Mesenchymal stem cell (in vitro differentiated cells and primary cell): Measurements from ENCODE around the gene LNX1.

Source experiments
- DNase-seq: peaks from one replicate; pipeline ENCODE4 v3.0.0-alpha.2; 2013
- H2AFZ ChIP-seq: one replicate; pipeline ENCODE4 v1.6.1; 2013; ENCODE audit warnings: low read depth, mild to moderate bottlenecking, control low read depth, inconsistent platforms, low read length, moderate library complexity
- H2AK5ac ChIP-seq: 2 replicates; pipeline ENCODE4 v1.6.1; 2013; ENCODE audit warnings: low read length, moderate library complexity, mild to moderate bottlenecking, inconsistent platforms; ENCODE audit not compliant: severe bottlenecking
- H2BK120ac ChIP-seq: one replicate; pipeline ENCODE4 v1.6.1; 2013; ENCODE audit warnings: low read depth, mild to moderate bottlenecking, inconsistent platforms, low read length, moderate library complexity
- H2BK12ac ChIP-seq, 2 experiments: one replicate each; pipeline ENCODE4 v1.6.1; 2013; ENCODE audit warnings: inconsistent platforms in 2 of 2, low read length in 2 of 2, mild to moderate bottlenecking in 2 of 2, moderate library complexity in 2 of 2, control low read depth in 1 of 2
- H2BK15ac ChIP-seq: one replicate; pipeline ENCODE4 v1.6.1; 2013; ENCODE audit warnings: mild to moderate bottlenecking, low read depth, inconsistent platforms; ENCODE audit not compliant: poor library complexity, severe bottlenecking
- H2BK5ac ChIP-seq: 2 replicates; pipeline ENCODE4 v1.6.1; 2013; ENCODE audit warnings: low read depth, mild to moderate bottlenecking, low read length, control low read depth, inconsistent platforms; ENCODE audit not compliant: poor library complexity, severe bottlenecking
- H3K14ac ChIP-seq, 2 experiments: one replicate each; pipeline ENCODE4 v1.6.1; 2013; ENCODE audit warnings: inconsistent platforms in 2 of 2, low read length in 2 of 2, control low read depth in 1 of 2, mild to moderate bottlenecking in 1 of 2, moderate library complexity in 1 of 2
- H3K18ac ChIP-seq, 2 experiments: one replicate each; pipeline ENCODE4 v1.6.1; 2013; ENCODE audit warnings: inconsistent platforms in 2 of 2, low read length in 2 of 2, control low read depth in 1 of 2, low read depth in 1 of 2, mild to moderate bottlenecking in 1 of 2
- H3K23ac ChIP-seq, 2 experiments: one replicate each; pipeline ENCODE4 v1.6.1; 2013; ENCODE audit warnings: inconsistent platforms in 2 of 2, low read length in 2 of 2, mild to moderate bottlenecking in 2 of 2, moderate library complexity in 2 of 2, control low read depth in 1 of 2
- H3K27ac ChIP-seq: 2 replicates; pipeline ENCODE4 v1.5.1; 2013; ENCODE audit warnings: mild to moderate bottlenecking, moderate library complexity, low read length, control low read depth, inconsistent platforms; ENCODE audit not compliant: poor library complexity, severe bottlenecking
- H3K27me3 ChIP-seq, 2 experiments: 2 replicates each; pipeline versions ENCODE4 v1.6.1 to v1.7.0; 2013; ENCODE audit warnings: low read length in 2 of 2, mild to moderate bottlenecking in 2 of 2, moderate library complexity in 2 of 2, control low read depth in 1 of 2, inconsistent platforms in 1 of 2; ENCODE audit not compliant: control insufficient read depth in 1 of 2, insufficient read depth in 1 of 2
- H3K36me3 ChIP-seq, 2 experiments: 2 replicates each; pipeline versions ENCODE4 v1.6.1 to v1.7.0; 2013; ENCODE audit warnings: low read length in 2 of 2, control low read depth in 1 of 2, inconsistent platforms in 1 of 2, low read depth in 1 of 2, mild to moderate bottlenecking in 1 of 2; ENCODE audit not compliant: insufficient read depth in 2 of 2, control insufficient read depth in 1 of 2
- H3K4ac ChIP-seq, 2 experiments: one replicate each; pipeline ENCODE4 v1.6.1; 2013; ENCODE audit warnings: inconsistent platforms in 2 of 2, low read length in 2 of 2, mild to moderate bottlenecking in 2 of 2, moderate library complexity in 2 of 2, control low read depth in 1 of 2, low read depth in 1 of 2
- H3K4me1 ChIP-seq: 2 replicates; pipeline ENCODE4 v1.6.1; 2013; ENCODE audit warnings: low read depth, low read length, control low read depth; ENCODE audit not compliant: control insufficient read depth, insufficient read depth
- H3K4me2 ChIP-seq: 2 replicates; pipeline ENCODE4 v1.6.1; 2013; ENCODE audit warnings: low read length, mild to moderate bottlenecking, inconsistent platforms; ENCODE audit not compliant: poor library complexity, severe bottlenecking
- H3K4me3 ChIP-seq, 2 experiments: 2 replicates each; pipeline versions ENCODE4 v1.5.1 to v1.7.0; 2013; ENCODE audit warnings: low read length in 2 of 2, mild to moderate bottlenecking in 2 of 2, control low read depth in 1 of 2, low read depth in 1 of 2; ENCODE audit not compliant: insufficient read depth in 1 of 2
- H3K79me1 ChIP-seq: replicated peaks from 2 replicates; pipeline ENCODE4 v1.6.1; 2013; ENCODE audit warnings: mild to moderate bottlenecking, control low read depth, low read length, inconsistent platforms; ENCODE audit not compliant: poor library complexity, severe bottlenecking
- H3K9ac ChIP-seq: 2 replicates; pipeline ENCODE4 v1.7.0; 2013; ENCODE audit warnings: mild to moderate bottlenecking, low read length, moderate library complexity
- H3K9me3 ChIP-seq: 2 replicates; pipeline ENCODE4 v1.7.0; 2013; ENCODE audit warnings: mild to moderate bottlenecking, low read length; ENCODE audit not compliant: control insufficient read depth
- H4K8ac ChIP-seq: one replicate; pipeline ENCODE4 v1.6.1; 2013; ENCODE audit warnings: inconsistent platforms, mild to moderate bottlenecking, low read length, moderate library complexity
- H4K91ac ChIP-seq: one replicate; pipeline ENCODE4 v1.6.1; 2013; ENCODE audit warnings: mild to moderate bottlenecking, low read length, inconsistent platforms
- WGBS: methylation state at CpG from one replicate; pipeline ENCODE4 v1.1.7; 2013; ENCODE audit warnings: mixed read lengths; 5-methylcytosine and 5-hydroxymethylcytosine counted together

The LNX1 gene

GRCh38 chr4:53480909-53481308, 110.4 kb downstream of the LNX1 start:
- H3K18ac ChIP-seq: no peak overlapping the region
- no peaks in the 10 kb centered on the region for H3K9me3 ChIP-seq
- no peaks in the 10 kb centered on the region for H3K36me3 ChIP-seq
- no peak overlapping the region for H4K8ac ChIP-seq
- H4K91ac ChIP-seq: no peak overlapping the region
- H3K4ac ChIP-seq: no peak overlapping the region
- H3K4me1 ChIP-seq: peaks cover 3% of the 10 kb centered on the region
- no peak overlapping the region for H2BK12ac ChIP-seq
- 95% methylated on average over 2 of the region's 2 CpGs for WGBS
- no peak overlapping the region for H2BK5ac ChIP-seq
- no peak overlapping the region for H3K14ac ChIP-seq
- DNase-seq: no peak
- no peak overlapping the region for H3K4me3 ChIP-seq
- no peak overlapping the region for H3K4me2 ChIP-seq
- no peak overlapping the region for H2AFZ ChIP-seq
- H2BK15ac ChIP-seq: no peak overlapping the region
- no peak overlapping the region for H3K27ac ChIP-seq
- H2AK5ac ChIP-seq: no peak overlapping the region
- H3K9ac ChIP-seq: peak overlapping the region; percentile 7
- no peaks in the 10 kb centered on the region for H3K79me1 ChIP-seq
- H3K27me3 ChIP-seq: peaks cover 0 to 4% of the 10 kb centered on the region in 2 experiments
- no peak overlapping the region for H2BK120ac ChIP-seq
- H3K23ac ChIP-seq: no peak overlapping the region

DNA sequence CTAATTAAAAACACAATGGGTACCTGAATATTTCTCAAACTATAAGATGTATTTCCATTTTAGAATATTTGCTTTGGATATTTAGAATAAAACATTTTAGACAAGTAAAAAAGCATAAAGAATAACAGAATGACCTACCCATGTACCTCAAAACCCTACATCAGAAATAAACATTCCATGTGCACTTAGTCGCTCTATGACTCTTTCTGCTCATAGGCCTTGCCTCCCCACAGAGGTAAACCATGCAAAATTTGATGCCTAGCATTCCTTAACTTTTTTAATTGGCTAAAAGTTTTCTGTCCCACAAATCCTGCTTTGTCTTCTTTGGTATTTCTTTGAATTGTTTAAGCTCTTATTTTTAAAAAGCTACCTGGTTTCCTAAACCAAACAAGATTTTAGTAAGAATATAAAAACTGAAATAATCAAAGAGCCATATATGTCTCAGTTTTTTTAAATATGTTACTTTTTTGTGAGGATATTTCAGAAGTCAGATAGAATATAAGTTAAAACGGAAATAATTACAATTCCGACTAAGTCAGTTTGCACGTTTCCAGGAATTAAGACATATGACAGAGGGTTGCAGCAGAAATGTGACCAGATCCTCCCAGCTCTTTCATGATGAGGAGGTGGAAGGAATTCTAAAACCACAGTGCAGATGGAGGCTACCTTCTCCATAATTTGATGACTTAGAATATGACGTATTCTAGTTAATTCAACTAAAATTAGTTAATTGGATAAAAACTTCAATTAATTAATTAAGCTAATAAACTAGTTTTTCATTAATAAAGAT, 111.4 kb downstream of the LNX1 start:
- WGBS: 94% methylated on average over 4 of the region's 5 CpGs
- no peak overlapping the region for H3K4me3 ChIP-seq
- no peak overlapping the region for H3K4ac ChIP-seq

DNA sequence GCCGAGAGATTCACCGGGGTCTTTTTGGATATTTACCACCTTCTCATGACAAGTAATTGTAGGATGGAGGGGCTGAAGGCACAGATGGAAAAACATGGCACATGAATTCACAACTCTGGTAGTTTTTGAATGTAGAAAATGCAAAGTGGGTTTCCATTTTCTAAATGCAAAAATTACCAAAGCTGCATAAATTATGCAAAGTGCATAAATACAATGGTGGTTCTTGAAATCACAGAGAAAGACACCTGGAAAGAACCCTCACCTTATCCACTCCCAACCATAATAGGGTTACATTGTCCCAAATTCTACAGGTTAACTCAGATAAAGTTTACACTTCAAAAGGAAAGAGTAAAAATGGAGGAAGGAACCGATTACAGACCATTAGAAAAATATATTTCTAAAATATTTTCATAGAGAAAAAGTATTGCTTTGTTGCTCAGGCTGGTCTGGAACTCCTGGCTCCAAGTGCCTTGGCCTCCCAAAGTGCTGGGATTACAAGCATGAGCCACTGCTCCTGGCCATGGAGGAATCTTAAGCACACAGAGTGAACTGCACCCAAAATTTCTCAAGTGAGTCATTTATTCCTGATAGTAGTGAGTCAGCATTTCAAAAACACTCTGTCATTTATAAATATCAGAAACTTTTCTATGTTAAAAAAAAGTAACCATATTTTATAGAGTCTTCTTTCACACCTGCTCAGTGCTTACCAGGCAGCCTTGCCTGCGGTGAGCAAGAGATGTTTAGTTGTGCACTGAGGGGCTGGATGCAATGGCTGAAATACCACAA, 112.4 kb downstream of the LNX1 start:
- WGBS: 100% methylated on average over 2 of the region's 4 CpGs
- Histone ChIP-seq H3K79me1 (no peaks in the 10 kb centered on the region), H3K4ac (no peak overlapping the region), H2BK5ac (no peak overlapping the region), H4K91ac (peak overlapping the region; percentile 27), H3K14ac (no peak overlapping the region), H2AFZ (no peak overlapping the region), H2BK12ac (peak overlapping the region; percentile 6 to 54), H3K4me2 (no peak overlapping the region), H3K27me3 (no peaks in the 10 kb centered on the region), H3K9me3 (no peaks in the 10 kb centered on the region), H3K36me3 (peaks cover 0 to 2% of the 10 kb centered on the region in 2 experiments), H3K27ac (peak overlapping the region; percentile 67), H2AK5ac (no peak overlapping the region), H3K9ac (peak overlapping the region; percentile 84), H2BK120ac (no peak overlapping the region), H3K4me1 (peaks cover 3% of the 10 kb centered on the region), H3K23ac (no peak overlapping the region), H3K18ac (peak overlapping the region in 1 of 2 experiments; percentile 54), H4K8ac (no peak overlapping the region), H3K4me3 (no peak overlapping the region), H2BK15ac (no peak overlapping the region)
- DNase-seq: peak; percentile 60

More for the DNA sequence above, 111.4 kb downstream of the LNX1 start:
- no peak overlapping the region for H2AFZ ChIP-seq
- no peaks in the 10 kb centered on the region for H3K27me3 ChIP-seq
- no peak overlapping the region for H2BK12ac ChIP-seq
- H4K91ac ChIP-seq: no peak overlapping the region
- no peaks in the 10 kb centered on the region for H3K79me1 ChIP-seq
- H2BK5ac ChIP-seq: no peak overlapping the region
- no peak overlapping the region for H2BK120ac ChIP-seq
- H3K4me2 ChIP-seq: no peak overlapping the region
- H3K18ac ChIP-seq: no peak overlapping the region
- H2AK5ac ChIP-seq: no peak overlapping the region
- H3K9me3 ChIP-seq: no peaks in the 10 kb centered on the region
- no peak overlapping the region for H4K8ac ChIP-seq
- H3K23ac ChIP-seq: no peak overlapping the region
- peaks cover 3% of the 10 kb centered on the region for H3K4me1 ChIP-seq
- no peaks in the 10 kb centered on the region for H3K36me3 ChIP-seq
- H3K9ac ChIP-seq: peak overlapping the region; percentile 63
- no peak overlapping the region for H3K14ac ChIP-seq
- no peak overlapping the region for H3K27ac ChIP-seq
- H2BK15ac ChIP-seq: no peak overlapping the region
- no peak for DNase-seq

GRCh38 chr4:53477636-53478035, 113.7 kb downstream of the LNX1 start:
- WGBS: no CpG with 5 or more reads among the region's 1 CpG
- H2BK15ac ChIP-seq: no peak overlapping the region

More at GRCh38 chr4:53477636-53478035, 113.7 kb downstream of the LNX1 start:
- no peak overlapping the region for H2AFZ ChIP-seq
- H3K4me2 ChIP-seq: no peak overlapping the region
- peak overlapping the region; percentile 84 for H3K9ac ChIP-seq
- H3K79me1 ChIP-seq: no peaks in the 10 kb centered on the region
- no peak overlapping the region for H3K27ac ChIP-seq
- H3K27me3 ChIP-seq: no peaks in the 10 kb centered on the region
- no peak overlapping the region for H4K91ac ChIP-seq
- no peak overlapping the region for H3K23ac ChIP-seq
- H3K18ac ChIP-seq: no peak overlapping the region
- no peak overlapping the region for H3K4ac ChIP-seq
- no peak overlapping the region for H4K8ac ChIP-seq
- H2BK120ac ChIP-seq: no peak overlapping the region
- H3K36me3 ChIP-seq: peaks cover 0 to 2% of the 10 kb centered on the region in 2 experiments
- no peak overlapping the region for H3K14ac ChIP-seq
- no peak for DNase-seq
- H3K4me1 ChIP-seq: peaks cover 3% of the 10 kb centered on the region
- peaks cover 2% of the 10 kb centered on the region for H3K9me3 ChIP-seq
- H3K4me3 ChIP-seq: no peak overlapping the region
- H2BK12ac ChIP-seq: no peak overlapping the region
- no peak overlapping the region for H2AK5ac ChIP-seq
- no peak overlapping the region for H2BK5ac ChIP-seq
